ENCODE results near the gene NFYC. TPM values are rescaled to one million over a fixed set of nuclear protein-coding genes. Genes with fewer than 3 reads are reported as not detected.
A peak's percentile ranks its signal among the peaks of the same experiment; 100 is the strongest.

NFYC gene
- 62.2 TPM for total RNA-seq
- long read RNA-seq, transcript NFYC-213 (10 exons, 1,950 nt) = major isoform, 86 of 143 reads
- long read RNA-seq, transcript NFYC-202 (10 exons, 1,202 nt) = minor isoform, 9 of 143 reads
- long read RNA-seq, transcript NFYC-215 (10 exons, 1,911 nt) = minor isoform, 7 of 143 reads
- long read RNA-seq, partial matches to known transcripts = 10 of 143 reads
- long read RNA-seq, other reads (novel, unspliced or antisense) = 26 of 143 reads

DNA sequence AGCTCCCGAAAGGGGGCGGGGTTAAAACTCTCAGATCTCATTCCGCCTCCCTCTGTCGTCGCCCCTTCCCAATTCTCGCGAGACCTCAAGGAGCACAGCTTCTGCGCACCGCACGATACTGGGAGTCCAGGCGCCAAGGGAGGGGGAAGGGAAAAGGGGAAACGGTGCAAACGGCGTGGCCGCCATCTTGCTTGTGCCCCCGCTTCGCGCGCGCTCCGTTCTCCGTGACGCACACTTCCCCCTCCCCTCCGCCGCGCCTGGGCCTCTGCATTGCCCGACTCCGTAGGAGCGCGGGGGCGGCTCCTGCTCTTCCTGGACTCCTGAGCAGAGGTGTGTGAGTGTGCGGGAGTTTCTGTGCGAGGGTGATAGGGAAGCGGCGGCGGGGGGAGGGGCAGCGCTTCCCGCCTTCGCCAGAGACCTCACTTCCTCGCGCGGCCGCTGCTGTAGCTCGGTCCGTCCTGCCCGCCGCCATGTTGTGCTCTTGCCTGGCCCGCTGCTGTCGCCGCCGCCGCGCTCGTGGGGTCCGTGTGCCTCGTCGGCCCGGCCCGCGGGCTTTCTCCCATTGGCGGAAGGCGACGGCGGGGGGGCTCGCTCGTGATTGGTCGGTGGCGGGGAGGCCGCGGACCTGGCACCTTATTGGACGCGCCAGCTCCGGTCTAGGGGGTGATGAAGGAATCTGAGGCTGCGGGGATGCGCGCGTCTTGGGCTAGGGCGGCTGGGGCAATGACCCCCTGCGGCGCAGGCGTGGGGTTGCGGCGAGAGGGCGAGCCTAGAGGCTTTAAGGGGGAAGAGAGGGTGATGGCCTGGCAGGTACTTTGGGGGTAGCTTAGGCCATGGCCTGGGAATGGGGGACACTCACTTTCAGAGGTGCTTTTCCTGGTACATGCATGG is at the start of gene NFYC:
Gene NFYC, plus strand, starts transcription at position 167 of the 891 bp plus-strand sequence. CDS start 47,140 bp downstream, outside the sequence.
- peak within 1 kb of the TSS; percentile 96 for H3K4me3 ChIP-seq
- H3K27me3 ChIP-seq (ENCODE audit: low read depth) = no peaks in the 10 kb centered on the region
- H3K36me3 ChIP-seq = peaks cover 5% of the 10 kb centered on the region
- H3K27ac ChIP-seq (replicated peaks) = peak within 1 kb of the TSS; percentile 100
- DNase-seq = peak; percentile 96
- intact Hi-C loops (cut with micrococcal nuclease) = no loop called here
- no peaks in the 10 kb centered on the region for H3K9me3 ChIP-seq (replicated peaks)
- TF ChIP-seq, protein P1, sequence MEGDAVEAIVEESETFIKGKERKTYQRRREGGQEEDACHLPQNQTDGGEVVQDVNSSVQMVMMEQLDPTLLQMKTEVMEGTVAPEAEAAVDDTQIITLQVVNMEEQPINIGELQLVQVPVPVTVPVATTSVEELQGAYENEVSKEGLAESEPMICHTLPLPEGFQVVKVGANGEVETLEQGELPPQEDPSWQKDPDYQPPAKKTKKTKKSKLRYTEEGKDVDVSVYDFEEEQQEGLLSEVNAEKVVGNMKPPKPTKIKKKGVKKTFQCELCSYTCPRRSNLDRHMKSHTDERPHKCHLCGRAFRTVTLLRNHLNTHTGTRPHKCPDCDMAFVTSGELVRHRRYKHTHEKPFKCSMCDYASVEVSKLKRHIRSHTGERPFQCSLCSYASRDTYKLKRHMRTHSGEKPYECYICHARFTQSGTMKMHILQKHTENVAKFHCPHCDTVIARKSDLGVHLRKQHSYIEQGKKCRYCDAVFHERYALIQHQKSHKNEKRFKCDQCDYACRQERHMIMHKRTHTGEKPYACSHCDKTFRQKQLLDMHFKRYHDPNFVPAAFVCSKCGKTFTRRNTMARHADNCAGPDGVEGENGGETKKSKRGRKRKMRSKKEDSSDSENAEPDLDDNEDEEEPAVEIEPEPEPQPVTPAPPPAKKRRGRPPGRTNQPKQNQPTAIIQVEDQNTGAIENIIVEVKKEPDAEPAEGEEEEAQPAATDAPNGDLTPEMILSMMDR (IDR thresholded peaks at IDR 0.05; ENCODE audit: borderline replicate concordance) = peak; percentile 23
- H3K4me1 ChIP-seq = peaks cover 68% of the 10 kb centered on the region

- Histone ChIP-seq H3K27me3 (ENCODE audit: low read depth) (no peaks in the 10 kb centered on the region), H3K36me3 (no peaks in the 10 kb centered on the region), H3K4me1 (peaks cover 7% of the 10 kb centered on the region), H3K9me3 (replicated peaks) (no peaks in the 10 kb centered on the region), H3K4me3 (no peak overlapping the region), H3K27ac (replicated peaks) (no peak overlapping the region)
- TF ChIP-seq, protein P1 (IDR thresholded peaks at IDR 0.05; ENCODE audit: borderline replicate concordance) = no peak
- intact Hi-C loops (cut with micrococcal nuclease) = no loop called here
- DNase-seq = no peak
Measured at GRCh38 chr1:40645118-40645680, 46.3 kb upstream of the NFYC start.

GRCh38 chr1:40646315-40646714 is 45.2 kb upstream of the NFYC start:
- no peak overlapping the region for H3K4me3 ChIP-seq
- H3K36me3 ChIP-seq = no peaks in the 10 kb centered on the region
- intact Hi-C loops (cut with micrococcal nuclease) = no loop called here
- TF ChIP-seq, protein P1 (IDR thresholded peaks at IDR 0.05; ENCODE audit: borderline replicate concordance) = no peak
- no peaks in the 10 kb centered on the region for H3K9me3 ChIP-seq (replicated peaks)
- H3K4me1 ChIP-seq = peaks cover 15% of the 10 kb centered on the region
- DNase-seq = no peak
- H3K27me3 ChIP-seq (ENCODE audit: low read depth) = no peaks in the 10 kb centered on the region
- H3K27ac ChIP-seq (replicated peaks) = no peak overlapping the region

DNA sequence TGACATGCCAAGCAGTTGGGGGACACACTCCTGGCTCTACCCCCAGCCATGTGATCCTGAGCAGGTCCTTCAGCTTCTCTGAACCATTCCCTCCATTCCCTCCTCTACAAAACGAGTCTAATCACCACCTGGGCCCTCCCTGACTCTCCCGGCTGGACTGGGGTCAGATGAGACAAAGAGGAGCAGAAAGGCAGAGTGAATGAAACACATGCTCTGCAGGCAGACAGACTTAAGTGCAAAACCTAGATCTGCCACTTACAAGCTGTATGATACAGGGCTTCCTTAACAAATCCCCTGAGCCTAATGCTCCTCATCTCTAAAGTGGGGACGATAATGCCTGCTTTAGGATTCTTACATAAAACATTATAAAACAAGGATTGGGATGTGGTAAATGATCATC is 43.3 kb upstream of the NFYC start:
- Histone ChIP-seq H3K4me1 (peaks cover 17% of the 10 kb centered on the region), H3K27me3 (ENCODE audit: low read depth) (no peaks in the 10 kb centered on the region), H3K27ac (replicated peaks) (no peak overlapping the region), H3K4me3 (no peak overlapping the region), H3K36me3 (no peaks in the 10 kb centered on the region), H3K9me3 (replicated peaks) (no peaks in the 10 kb centered on the region)
- no peak for DNase-seq
- intact Hi-C loops (cut with micrococcal nuclease) = no loop called here
- TF ChIP-seq, protein P1 (IDR thresholded peaks at IDR 0.05; ENCODE audit: borderline replicate concordance) = no peak

DNA sequence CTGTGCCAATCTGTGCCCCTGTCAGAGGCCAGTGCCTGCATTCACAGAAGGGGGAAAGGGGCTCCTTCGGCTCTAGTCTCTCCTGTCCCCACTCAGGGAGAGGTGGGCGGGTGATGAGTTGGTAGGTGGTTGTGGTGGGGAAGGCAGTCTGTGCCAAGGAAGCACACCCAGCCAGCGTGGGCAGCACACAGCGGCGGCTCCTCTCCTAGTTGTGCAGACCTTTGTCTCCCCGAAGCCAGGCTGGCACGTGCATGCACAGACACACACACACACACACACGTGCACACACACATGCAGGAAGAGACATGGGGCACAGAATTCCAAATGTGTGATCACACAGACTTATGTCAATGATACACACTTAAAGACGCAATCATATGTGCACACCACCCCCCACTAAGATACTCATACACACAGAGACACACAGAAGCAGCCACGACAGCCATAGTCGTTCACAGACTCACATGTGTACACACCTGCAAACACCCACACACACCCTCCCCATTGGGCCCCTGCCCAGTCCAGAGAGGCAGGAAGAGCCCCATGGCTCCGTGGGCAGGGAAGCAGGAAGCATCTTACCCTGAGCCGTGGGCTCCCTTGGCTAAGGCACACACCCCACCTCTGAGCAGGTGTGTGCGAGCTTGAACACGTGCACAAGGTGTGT is 42.4 kb upstream of the NFYC start:
- H3K36me3 ChIP-seq = no peaks in the 10 kb centered on the region
- H3K27me3 ChIP-seq (ENCODE audit: low read depth) = peaks cover 4% of the 10 kb centered on the region
- intact Hi-C loops (cut with micrococcal nuclease) = no loop called here
- no peak for DNase-seq
- H3K27ac ChIP-seq (replicated peaks) = no peak overlapping the region
- H3K4me1 ChIP-seq = peaks cover 17% of the 10 kb centered on the region
- TF ChIP-seq, protein P1 (IDR thresholded peaks at IDR 0.05; ENCODE audit: borderline replicate concordance) = no peak
- H3K4me3 ChIP-seq = no peak overlapping the region
- no peaks in the 10 kb centered on the region for H3K9me3 ChIP-seq (replicated peaks)

Measured in left ventricle myocardium inferior (tissue), 1 donor.